ENCODE results near the gene PPM1F. TPM values are rescaled to one million over a fixed set of nuclear protein-coding genes. Genes with fewer than 3 reads are reported as not detected.

Gene PPM1F
- total RNA-seq, 4 donors from 2014 or later = 22.9 to 67.3 (median 32.4) TPM

DNA sequence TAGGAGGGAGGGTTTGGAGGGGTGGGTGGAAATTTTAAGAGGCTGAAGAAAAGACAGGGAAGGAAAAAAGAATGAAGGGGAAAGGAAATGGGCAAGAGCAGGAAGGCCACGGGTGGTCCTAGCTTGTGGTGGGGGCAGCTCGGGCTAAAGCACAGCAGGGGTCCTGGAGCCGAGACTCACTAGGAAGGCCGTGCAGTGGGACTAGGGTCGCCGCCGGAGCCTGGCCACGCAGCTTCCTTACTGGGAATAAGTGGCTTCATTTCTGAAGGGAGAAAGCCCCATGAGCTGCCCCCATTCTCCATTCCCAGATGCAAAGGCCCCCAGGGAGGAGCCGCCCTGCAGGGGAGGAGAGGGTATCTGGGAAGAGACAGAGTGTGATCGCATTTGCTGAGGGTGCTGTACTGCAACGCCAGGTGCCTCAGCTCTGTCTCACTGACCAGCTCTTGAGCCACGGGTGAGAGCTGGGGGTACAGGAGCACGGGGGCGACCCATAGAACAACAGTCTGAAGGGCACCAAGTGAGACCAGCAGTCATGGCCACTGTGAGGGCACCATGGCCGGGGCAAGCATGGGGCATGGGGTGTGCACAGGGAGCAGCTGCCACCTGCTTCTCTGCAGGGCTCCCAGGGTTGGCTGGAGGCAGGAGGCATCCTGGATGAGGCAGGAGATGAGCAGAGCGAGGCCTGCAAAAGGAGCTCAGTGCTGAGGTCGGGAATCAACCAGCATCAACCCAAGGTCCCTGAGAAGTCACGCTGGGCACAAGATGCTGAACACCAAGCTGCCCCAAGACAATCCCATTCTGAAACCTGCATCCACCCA lies 18.4 kb upstream of the PPM1F start:
- DNase-seq (ENCODE audit: low spot score) = no peak
- no peak for ATAC-seq (ENCODE audit: low FRiP score)
- TF ChIP-seq, protein P1, sequence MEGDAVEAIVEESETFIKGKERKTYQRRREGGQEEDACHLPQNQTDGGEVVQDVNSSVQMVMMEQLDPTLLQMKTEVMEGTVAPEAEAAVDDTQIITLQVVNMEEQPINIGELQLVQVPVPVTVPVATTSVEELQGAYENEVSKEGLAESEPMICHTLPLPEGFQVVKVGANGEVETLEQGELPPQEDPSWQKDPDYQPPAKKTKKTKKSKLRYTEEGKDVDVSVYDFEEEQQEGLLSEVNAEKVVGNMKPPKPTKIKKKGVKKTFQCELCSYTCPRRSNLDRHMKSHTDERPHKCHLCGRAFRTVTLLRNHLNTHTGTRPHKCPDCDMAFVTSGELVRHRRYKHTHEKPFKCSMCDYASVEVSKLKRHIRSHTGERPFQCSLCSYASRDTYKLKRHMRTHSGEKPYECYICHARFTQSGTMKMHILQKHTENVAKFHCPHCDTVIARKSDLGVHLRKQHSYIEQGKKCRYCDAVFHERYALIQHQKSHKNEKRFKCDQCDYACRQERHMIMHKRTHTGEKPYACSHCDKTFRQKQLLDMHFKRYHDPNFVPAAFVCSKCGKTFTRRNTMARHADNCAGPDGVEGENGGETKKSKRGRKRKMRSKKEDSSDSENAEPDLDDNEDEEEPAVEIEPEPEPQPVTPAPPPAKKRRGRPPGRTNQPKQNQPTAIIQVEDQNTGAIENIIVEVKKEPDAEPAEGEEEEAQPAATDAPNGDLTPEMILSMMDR (IDR thresholded peaks at IDR 0.05) = no peak

DNA sequence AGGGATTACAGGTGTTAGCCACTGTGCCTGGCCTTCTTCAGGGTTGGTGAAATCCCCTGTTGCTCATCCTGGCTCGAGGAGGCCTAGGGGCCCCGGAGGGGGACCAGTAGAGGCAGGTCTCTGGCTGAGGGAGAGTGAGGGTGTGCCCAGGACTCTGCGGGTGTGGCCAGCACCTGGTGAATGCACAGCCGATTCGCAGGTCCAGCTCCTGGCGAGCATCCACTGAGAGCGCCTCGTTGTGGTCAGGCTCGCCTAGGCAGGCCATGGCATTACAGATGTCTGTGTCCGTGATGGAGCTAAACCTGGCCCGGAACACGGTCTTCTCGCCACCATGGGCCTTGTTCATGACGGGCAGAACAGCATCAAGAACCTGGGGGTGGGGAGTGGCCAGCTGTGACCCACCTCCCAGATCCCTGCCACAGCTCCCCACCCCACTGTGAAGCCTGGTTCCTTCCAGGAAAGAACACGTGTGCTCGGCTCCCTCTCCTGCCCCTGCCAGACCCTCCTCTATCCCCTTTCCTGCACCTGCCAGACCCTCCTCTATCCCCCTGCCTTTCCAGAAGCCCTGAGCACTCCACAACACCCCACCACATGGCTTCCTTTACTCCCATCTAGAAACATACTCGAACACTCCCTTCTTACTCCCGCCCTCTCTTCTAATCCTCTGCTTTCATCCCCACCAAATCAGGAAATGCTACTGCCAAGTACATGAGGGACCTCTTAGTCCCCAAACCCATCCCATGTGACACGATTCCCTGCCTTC lies 17.6 kb upstream of the PPM1F start:
- no peak for DNase-seq (ENCODE audit: low spot score)
- ATAC-seq (ENCODE audit: low FRiP score) = no peak
- TF ChIP-seq, protein P1 (IDR thresholded peaks at IDR 0.05) = no peak

DNA sequence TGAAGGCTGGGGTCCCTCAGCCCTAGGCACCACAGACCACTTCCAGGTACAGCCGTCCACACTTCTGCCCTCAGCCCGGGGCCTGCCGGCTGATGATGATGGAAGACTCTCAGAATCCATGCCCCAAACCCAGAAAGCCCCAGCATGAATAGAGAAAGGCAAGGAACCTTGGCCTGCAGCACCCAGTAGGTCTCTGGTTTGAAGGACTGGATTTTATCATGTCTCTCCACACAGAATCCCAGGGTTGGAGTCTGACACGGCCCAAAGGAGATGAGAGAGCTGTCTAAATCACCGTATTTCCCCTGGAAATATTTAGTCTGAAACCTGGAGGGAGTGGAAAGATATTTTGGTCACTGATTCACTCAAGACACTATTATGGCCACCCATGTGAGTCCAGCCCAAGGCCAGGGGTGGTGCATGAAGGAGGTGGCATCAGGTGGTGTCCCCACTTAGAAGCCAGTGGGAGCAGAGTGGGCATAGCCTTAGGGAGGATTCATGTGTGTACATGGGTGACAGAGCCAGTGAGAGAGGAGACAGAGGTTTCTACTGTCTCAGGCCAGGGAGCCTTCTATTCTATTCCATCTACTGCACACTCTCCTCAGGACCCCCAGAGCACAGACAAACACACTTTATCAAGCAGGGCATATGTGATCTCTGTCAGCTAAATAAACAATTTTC lies 15.9 kb upstream of the PPM1F start:
- TF ChIP-seq, protein P1 (IDR thresholded peaks at IDR 0.05) = no peak
- no peak for DNase-seq (ENCODE audit: low spot score)
- no peak for ATAC-seq (ENCODE audit: low FRiP score)

DNA sequence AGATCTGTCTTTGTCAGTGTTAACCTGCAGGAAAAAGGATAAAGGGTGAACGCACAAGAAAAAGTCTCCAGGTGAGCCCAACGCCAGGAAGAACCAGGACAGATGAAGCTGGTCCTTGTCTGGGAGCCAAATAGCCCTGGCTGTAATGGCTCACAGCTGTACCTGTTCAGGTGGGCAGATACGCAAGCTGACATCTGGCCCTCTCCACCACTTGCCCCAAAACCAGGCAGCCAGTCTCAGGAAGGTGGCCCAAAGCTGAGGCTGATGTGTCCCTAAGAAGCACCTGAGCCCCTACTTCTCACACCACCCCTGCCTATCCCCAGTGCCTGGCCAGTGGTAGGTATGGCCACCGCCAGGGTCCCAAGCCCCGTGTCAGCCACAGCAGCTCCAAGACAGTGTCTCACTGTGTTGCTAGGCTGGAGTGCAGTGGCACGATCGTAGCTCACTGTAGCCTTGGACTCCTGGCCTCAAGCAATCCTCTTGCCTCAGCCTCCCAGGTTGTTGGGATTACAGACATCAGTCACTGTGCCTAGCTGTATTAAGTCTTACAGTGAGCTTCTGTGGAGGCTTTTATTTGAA lies 15.1 kb upstream of the PPM1F start:
- no peak for DNase-seq (ENCODE audit: low spot score)
- TF ChIP-seq, protein P1 (IDR thresholded peaks at IDR 0.05) = no peak
- ATAC-seq (ENCODE audit: low FRiP score) = no peak

DNA sequence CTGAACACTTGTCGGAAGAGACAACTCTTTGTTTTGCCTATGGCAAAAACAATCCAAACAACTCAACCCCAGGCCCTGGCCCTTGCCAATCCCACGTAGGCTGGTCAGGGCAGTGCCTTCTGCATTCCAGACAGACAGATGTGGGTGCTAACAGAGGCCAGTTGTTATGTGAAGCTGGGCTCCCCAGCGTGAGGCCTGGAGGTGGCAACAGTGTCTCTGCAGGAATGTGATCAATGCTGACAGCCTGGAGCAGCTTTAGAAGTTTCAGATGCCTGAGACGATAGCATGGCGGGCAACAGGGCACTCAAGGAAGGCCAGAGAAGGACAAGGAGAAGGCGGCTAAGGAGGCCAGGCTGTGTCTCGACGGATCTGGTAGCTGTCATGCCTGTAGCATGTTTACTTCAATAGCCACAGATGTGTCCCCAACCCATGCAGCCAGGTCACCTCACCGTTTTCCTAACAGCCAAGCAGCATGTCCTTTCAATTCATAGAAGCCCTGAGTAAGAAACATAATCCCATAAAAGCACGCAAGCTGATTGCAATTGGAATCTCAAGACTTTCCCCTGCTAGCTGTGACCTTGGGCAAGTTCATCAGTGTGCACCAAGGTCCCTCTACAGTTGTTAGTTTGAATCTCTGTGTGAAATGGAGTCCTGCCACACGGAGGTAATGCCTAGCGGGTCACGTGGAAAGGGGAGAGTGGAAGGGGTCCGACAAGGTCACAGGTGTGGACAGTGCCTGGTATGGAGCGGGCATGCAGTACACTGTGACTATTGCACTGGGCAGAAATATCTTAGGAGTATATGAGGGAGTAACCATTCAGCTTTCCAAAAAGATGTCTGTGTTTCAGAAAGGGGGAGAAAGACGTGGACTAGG lies 14.2 kb upstream of the PPM1F start:
- TF ChIP-seq, protein P1 (IDR thresholded peaks at IDR 0.05) = no peak
- no peak for DNase-seq (ENCODE audit: low spot score)
- no peak for ATAC-seq (ENCODE audit: low FRiP score)

DNA sequence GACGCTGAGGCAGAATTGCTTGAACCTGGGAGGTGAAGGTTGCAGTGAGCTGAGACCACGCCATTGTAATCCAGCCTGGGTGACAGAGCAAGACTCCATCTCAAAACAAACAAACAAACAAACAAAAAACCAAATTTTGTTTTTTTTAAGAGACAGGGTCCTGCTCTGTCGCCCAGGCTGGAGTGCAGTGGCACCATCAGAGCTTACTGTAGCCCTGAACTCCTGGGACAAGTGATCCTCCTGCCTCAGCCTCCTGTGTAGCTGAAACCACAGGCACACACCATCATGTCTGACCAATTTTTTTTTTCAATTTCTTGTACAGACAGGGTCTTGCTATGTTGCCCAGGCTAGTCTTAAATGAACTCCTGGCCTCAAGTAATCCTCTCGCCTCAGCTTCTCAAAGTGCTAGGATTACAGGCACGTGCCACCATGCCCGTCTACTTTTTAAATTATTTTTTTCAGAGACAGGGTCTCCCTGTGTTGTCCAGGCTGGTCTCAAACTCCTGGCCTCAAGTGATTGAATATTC lies 13.2 kb upstream of the PPM1F start:
- TF ChIP-seq, protein P1 (IDR thresholded peaks at IDR 0.05) = no peak
- ATAC-seq (ENCODE audit: low FRiP score) (no peak), DNase-seq (ENCODE audit: low spot score) (no peak)

Measured in omental fat pad (tissue), 4 donors.